ENCODE measurements around the gene ZKSCAN3.

The ZKSCAN3 gene

DNA sequence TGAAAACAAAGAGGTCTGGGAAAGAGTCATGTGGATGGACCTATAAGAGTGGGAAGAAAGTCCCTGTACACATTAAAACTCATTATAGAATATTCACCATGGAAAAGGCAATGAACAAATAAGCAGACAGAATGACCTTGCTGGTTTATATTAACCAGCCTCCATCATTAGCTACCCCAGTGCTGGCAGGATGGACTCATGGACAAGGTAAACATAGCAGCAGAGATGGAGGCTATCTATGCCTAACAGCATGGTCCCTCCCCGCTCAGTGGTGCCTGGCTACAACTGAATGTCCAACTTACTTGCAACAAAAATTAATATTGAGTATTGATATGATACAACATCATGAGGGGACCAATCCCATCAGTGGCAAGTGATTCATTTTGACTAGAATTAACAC lies 4.5 kb upstream of the ZKSCAN3 start:
- TF ChIP-seq TAF1 (IDR thresholded peaks at IDR 0.05; ENCODE audit: borderline replicate concordance, insufficient read depth, low read length) (no peak), REST (IDR thresholded peaks at IDR 0.05; ENCODE audit: insufficient read depth in 1 of 2, low read depth in 2 of 2, low read length in 2 of 2) (no peak), SIN3A (IDR thresholded peaks at IDR 0.05; ENCODE audit: borderline replicate concordance, insufficient read depth, low read length) (no peak)

GRCh38 chr6:28347119-28347518 lies 2.6 kb upstream of the ZKSCAN3 start:
- TF ChIP-seq TAF1 (IDR thresholded peaks at IDR 0.05; ENCODE audit: borderline replicate concordance, insufficient read depth, low read length) = no peak
- TF ChIP-seq FOXP2 (optimal IDR thresholded peaks at IDR 0.05; ENCODE audit: borderline replicate concordance, extremely low read depth, extremely low read length, insufficient read depth) = no peak
- TF ChIP-seq REST (IDR thresholded peaks at IDR 0.05; ENCODE audit: insufficient read depth in 1 of 2, low read depth in 2 of 2, low read length in 2 of 2) = no peak
- TF ChIP-seq POLR2AphosphoS5 (IDR thresholded peaks at IDR 0.05; ENCODE audit: low read depth, low read length) = no peak
- no peak for TF ChIP-seq SIN3A (IDR thresholded peaks at IDR 0.05; ENCODE audit: borderline replicate concordance, insufficient read depth, low read length)

DNA sequence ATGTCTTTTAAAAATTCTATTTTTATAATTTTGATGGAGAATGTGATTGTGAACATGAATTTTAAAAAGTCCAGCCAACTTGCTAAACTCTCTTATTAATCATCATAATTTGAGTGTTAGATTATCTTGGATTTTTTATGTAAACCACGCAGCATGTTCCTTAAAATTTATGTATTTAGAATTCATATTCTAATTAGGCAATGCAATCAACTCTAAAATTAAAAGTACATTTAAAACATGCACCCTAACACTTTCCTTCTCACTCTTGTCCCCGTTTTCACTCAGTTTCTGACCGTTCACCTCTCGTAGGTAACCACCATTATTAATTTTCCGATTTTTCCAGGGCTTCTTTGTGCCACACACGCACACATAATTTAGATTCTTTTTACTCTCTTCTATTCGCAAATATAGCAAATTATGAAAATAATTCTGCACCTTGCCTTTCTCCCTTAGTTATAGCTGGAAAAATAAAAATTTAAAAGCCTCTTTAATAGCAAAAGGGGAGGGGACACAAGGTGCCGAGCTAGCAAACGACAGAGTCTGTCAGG lies 329 bp upstream of the ZKSCAN3 start:
- no peak for TF ChIP-seq FOXP2 (optimal IDR thresholded peaks at IDR 0.05; ENCODE audit: borderline replicate concordance, extremely low read depth, extremely low read length, insufficient read depth)
- TF ChIP-seq SIN3A (IDR thresholded peaks at IDR 0.05; ENCODE audit: borderline replicate concordance, insufficient read depth, low read length) = no peak
- no peak for TF ChIP-seq TAF1 (IDR thresholded peaks at IDR 0.05; ENCODE audit: borderline replicate concordance, insufficient read depth, low read length)
- no peak; the same call in 1 of the 2 replicates for TF ChIP-seq POLR2AphosphoS5 (IDR thresholded peaks at IDR 0.05; ENCODE audit: low read depth, low read length)
- no peak for TF ChIP-seq REST (IDR thresholded peaks at IDR 0.05; ENCODE audit: insufficient read depth in 1 of 2, low read depth in 2 of 2, low read length in 2 of 2)

GRCh38 chr6:28351087-28351486 lies 1.3 kb downstream of the ZKSCAN3 start:
- TF ChIP-seq SIN3A (IDR thresholded peaks at IDR 0.05; ENCODE audit: borderline replicate concordance, insufficient read depth, low read length) (no peak), POLR2AphosphoS5 (IDR thresholded peaks at IDR 0.05; ENCODE audit: low read depth, low read length) (no peak), FOXP2 (optimal IDR thresholded peaks at IDR 0.05; ENCODE audit: borderline replicate concordance, extremely low read depth, extremely low read length, insufficient read depth) (no peak), TAF1 (IDR thresholded peaks at IDR 0.05; ENCODE audit: borderline replicate concordance, insufficient read depth, low read length) (no peak), REST (IDR thresholded peaks at IDR 0.05; ENCODE audit: insufficient read depth in 1 of 2, low read depth in 2 of 2, low read length in 2 of 2) (no peak)

DNA sequence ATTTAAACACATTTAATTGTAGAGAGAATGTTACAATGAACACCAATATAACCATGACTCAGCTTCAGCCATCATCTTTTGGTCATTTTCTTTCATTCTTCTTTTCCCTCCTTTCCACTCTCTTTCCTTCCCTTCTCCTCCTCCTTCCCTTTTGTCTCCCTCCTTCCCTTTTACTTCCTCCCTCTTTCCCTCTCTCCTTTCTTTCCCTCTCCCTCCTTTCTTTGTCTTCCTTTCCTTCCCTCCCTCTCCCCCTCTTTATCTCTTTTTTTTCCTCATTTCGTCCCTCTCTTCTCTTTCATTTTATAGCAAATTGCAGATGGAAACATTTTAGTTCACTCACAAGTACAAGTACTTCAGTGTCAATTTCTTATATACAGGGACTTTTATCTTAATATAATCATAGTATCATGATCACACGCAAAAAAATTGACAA lies 1.8 kb downstream of the ZKSCAN3 start:
- TF ChIP-seq SIN3A (IDR thresholded peaks at IDR 0.05; ENCODE audit: borderline replicate concordance, insufficient read depth, low read length) (no peak), REST (IDR thresholded peaks at IDR 0.05; ENCODE audit: insufficient read depth in 1 of 2, low read depth in 2 of 2, low read length in 2 of 2) (no peak), POLR2AphosphoS5 (IDR thresholded peaks at IDR 0.05; ENCODE audit: low read depth, low read length) (no peak), FOXP2 (optimal IDR thresholded peaks at IDR 0.05; ENCODE audit: borderline replicate concordance, extremely low read depth, extremely low read length, insufficient read depth) (no peak), TAF1 (IDR thresholded peaks at IDR 0.05; ENCODE audit: borderline replicate concordance, insufficient read depth, low read length) (no peak)

Measured in PFSK-1 (cell line).